SK-N-SH (cell line): ENCODE measurements around the gene FUT7. TPM values are rescaled to one million over a fixed set of nuclear protein-coding genes. Genes with fewer than 3 reads are reported as not detected.

Experiments used
- CTCF ChIA-PET: fragments of 300-600, 350-600 bp; formaldehyde crosslinking; extraction: SDS; loops from one replicate; lab custom pipeline; 2021; lab: Yijun Ruan, JAX
- POLR2A ChIA-PET: fragments of 350-600 bp; sonication (Branson Sonifier 250); formaldehyde crosslinking; extraction: SDS; loops from one replicate; lab custom pipeline; 2020; ENCODE audit warnings: antibody characterized with exemption, inconsistent platforms; lab: Yijun Ruan, JAX
- DNase-seq: peaks from one replicate; pipeline ENCODE4 v3.0.0; 2012
- H2AFZ ChIP-seq: fragments of 200-600 bp; sonication (generic); 2 replicates; pipeline ENCODE4 v1.8.1; 2016; ENCODE audit warnings: antibody characterized with exemption, mild to moderate bottlenecking, low read depth
- H3F3A ChIP-seq: fragments of 200-600 bp; sonication (generic); replicated peaks from 2 replicates; pipeline ENCODE3; 2016; ENCODE audit warnings: antibody characterized with exemption, mild to moderate bottlenecking; ENCODE audit not compliant: insufficient read depth
- H3K27ac ChIP-seq, 2 experiments: fragments of 200-500 bp in 1 of 2; fragments of 200-600 bp in 1 of 2; sonication (Bioruptor generic) in 1 of 2; sonication (generic), shearing (Covaris generic) in 1 of 2; 2 replicates each; pipeline versions ENCODE4 v1.5.1 to v1.6.1; 2014 to 2016; ENCODE audit warnings: low read depth in 2 of 2, inconsistent platforms in 1 of 2, low read length in 1 of 2, mild to moderate bottlenecking in 1 of 2, mixed read lengths in 1 of 2
- H3K27me3 ChIP-seq: fragments of 200-600 bp; sonication (generic), shearing (Covaris generic); 2 replicates; pipeline ENCODE4 v1.6.1; 2016; ENCODE audit warnings: mixed run types; ENCODE audit not compliant: insufficient read depth
- H3K36me3 ChIP-seq, 2 experiments: fragments of 200-500 bp in 1 of 2; fragments of 200-600 bp in 1 of 2; sonication (Bioruptor generic) in 1 of 2; sonication (generic) in 1 of 2; replicated peaks in 1 of 2; 2 replicates each; pipeline versions ENCODE3 to v1.5.1; 2014 to 2016; ENCODE audit warnings: low read length in 1 of 2, mild to moderate bottlenecking in 1 of 2; ENCODE audit not compliant: insufficient read depth in 2 of 2, control insufficient read depth in 1 of 2
- H3K4me1 ChIP-seq, 2 experiments: fragments of 200-500 bp in 1 of 2; fragments of 200-600 bp in 1 of 2; sonication (Bioruptor generic) in 1 of 2; sonication (generic), shearing (Covaris generic) in 1 of 2; 2 replicates each; pipeline versions ENCODE4 v1.5.1 to v1.6.1; 2014 to 2016; ENCODE audit warnings: low read depth in 1 of 2, low read length in 1 of 2, mixed run types in 1 of 2; ENCODE audit not compliant: insufficient read depth in 2 of 2, control insufficient read depth in 1 of 2
- H3K4me2 ChIP-seq: fragments of 200-600 bp; sonication (generic), shearing (Covaris generic); 2 replicates; pipeline ENCODE4 v1.6.1; 2017; ENCODE audit warnings: mixed run types
- H3K4me3 ChIP-seq, 2 experiments: fragments of 200-500 bp in 1 of 2; fragments of 200-600 bp in 1 of 2; sonication (Bioruptor generic) in 1 of 2; sonication (generic), shearing (Covaris generic) in 1 of 2; 2 replicates each; pipeline versions ENCODE4 v1.5.1 to v1.8.1; 2014 to 2016; ENCODE audit warnings: low read depth in 2 of 2, inconsistent platforms in 1 of 2, low read length in 1 of 2, mild to moderate bottlenecking in 1 of 2, mixed read lengths in 1 of 2, moderate library complexity in 1 of 2
- H3K79me2 ChIP-seq: fragments of 200-600 bp; sonication (generic); 2 replicates; pipeline ENCODE4 v1.8.1; 2017; ENCODE audit warnings: mild to moderate bottlenecking; ENCODE audit not compliant: insufficient read depth
- H3K9ac ChIP-seq: fragments of 200-600 bp; sonication (generic); 2 replicates; pipeline ENCODE4 v1.6.1; 2017; ENCODE audit warnings: mixed run types
- H3K9me2 ChIP-seq: fragments of 200-600 bp; sonication (generic); 2 replicates; pipeline ENCODE4 v1.6.1; 2017; ENCODE audit warnings: mixed run types
- H3K9me3 ChIP-seq: fragments of 200-600 bp; sonication (generic); 2 replicates; pipeline ENCODE4 v1.6.1; 2017; ENCODE audit warnings: mixed run types, mild to moderate bottlenecking, moderate library complexity
- H4K20me1 ChIP-seq: fragments of 200-600 bp; sonication (generic); 2 replicates; pipeline ENCODE4 v1.6.1; 2017; ENCODE audit warnings: mild to moderate bottlenecking, mixed run types; ENCODE audit not compliant: insufficient read depth
- CHD2 ChIP-seq: fragments of 150-350 bp; IDR thresholded peaks from 2 replicates; pipeline ENCODE4 v1.6.1; 2018; ENCODE audit warnings: low read length; ENCODE audit not compliant: partially characterized antibody
- ELF1 ChIP-seq: IDR thresholded peaks from 2 replicates; pipeline ENCODE4 v1.4.0; 2012
- EZH2phosphoT487 ChIP-seq: fragments of 200-600 bp; sonication (generic); IDR thresholded peaks from 2 replicates; pipeline ENCODE4 v1.6.1; 2017; ENCODE audit warnings: low read depth, mixed run types, mild to moderate bottlenecking, antibody characterized with exemption, moderate library complexity, borderline replicate concordance
- FOSL2 ChIP-seq: IDR thresholded peaks from 2 replicates; pipeline ENCODE4 v1.4.0; 2012; ENCODE audit warnings: low read depth, mild to moderate bottlenecking, moderate library complexity, borderline replicate concordance
- GABPA ChIP-seq: IDR thresholded peaks from 2 replicates; pipeline ENCODE4 v1.4.0; 2012; ENCODE audit warnings: low read depth, mild to moderate bottlenecking
- JUND ChIP-seq: IDR thresholded peaks from 2 replicates; pipeline ENCODE4 v1.4.0; 2012
- NRF1 ChIP-seq: IDR thresholded peaks from 2 replicates; pipeline ENCODE4 v1.6.1; 2012; ENCODE audit warnings: low read depth, mild to moderate bottlenecking, low read length
- POLR2AphosphoS5 ChIP-seq: IDR thresholded peaks from 2 replicates; pipeline ENCODE4 v1.6.1; 2012; ENCODE audit warnings: low read depth, low read length
- RAD21 ChIP-seq: IDR thresholded peaks from 2 replicates; pipeline ENCODE4 v1.6.1; 2012; ENCODE audit warnings: mild to moderate bottlenecking, low read length
- RFX5 ChIP-seq: IDR thresholded peaks from 2 replicates; pipeline ENCODE4 v1.6.1; 2012; ENCODE audit warnings: mild to moderate bottlenecking, improper control_type of control experiment, low read length
- RXRA ChIP-seq: IDR thresholded peaks from 2 replicates; pipeline ENCODE4 v1.4.0; 2012; ENCODE audit warnings: low read depth, mild to moderate bottlenecking, borderline replicate concordance
- TAF1 ChIP-seq: IDR thresholded peaks from 2 replicates; pipeline ENCODE4 v1.6.1; 2012; ENCODE audit warnings: low read depth, mild to moderate bottlenecking, low read length, moderate library complexity, borderline replicate concordance
- YY1 ChIP-seq: IDR thresholded peaks from 2 replicates; pipeline ENCODE4 v1.4.0; 2012; ENCODE audit warnings: low read depth, mild to moderate bottlenecking
- WGBS: methylation state at CpG from one replicate; pipeline ENCODE4 v1.1.6; 2017; ENCODE audit warnings: low lambda C conversion rate; 5-methylcytosine and 5-hydroxymethylcytosine counted together
- polyA plus RNA-seq, 3 experiments: library from polyadenylated mRNA; depleted of rRNA; stranded (reverse); fragments of >200 nt; gene quantifications; 2 replicates each; pipeline ENCODE4 v1.2.3, GENCODE V29; 2012
- TF ChIP-seq, protein P1 (sequence below): IDR thresholded peaks from 2 replicates; pipeline ENCODE4 v1.6.1; 2012; ENCODE audit warnings: mild to moderate bottlenecking, low read depth, low read length, moderate library complexity
- TF ChIP-seq, protein P2 (sequence below): IDR thresholded peaks from 2 replicates; pipeline ENCODE4 v1.4.0; 2012; ENCODE audit warnings: low read depth, borderline replicate concordance
- TF ChIP-seq, protein P3 (sequence below): IDR thresholded peaks from 2 replicates; pipeline ENCODE4 v1.4.0; 2012; ENCODE audit warnings: low read depth, borderline replicate concordance

FUT7 gene
- polyA plus RNA-seq, 1 of the 3 experiments (the other 2 are of a cell fraction), result not detected

DNA sequence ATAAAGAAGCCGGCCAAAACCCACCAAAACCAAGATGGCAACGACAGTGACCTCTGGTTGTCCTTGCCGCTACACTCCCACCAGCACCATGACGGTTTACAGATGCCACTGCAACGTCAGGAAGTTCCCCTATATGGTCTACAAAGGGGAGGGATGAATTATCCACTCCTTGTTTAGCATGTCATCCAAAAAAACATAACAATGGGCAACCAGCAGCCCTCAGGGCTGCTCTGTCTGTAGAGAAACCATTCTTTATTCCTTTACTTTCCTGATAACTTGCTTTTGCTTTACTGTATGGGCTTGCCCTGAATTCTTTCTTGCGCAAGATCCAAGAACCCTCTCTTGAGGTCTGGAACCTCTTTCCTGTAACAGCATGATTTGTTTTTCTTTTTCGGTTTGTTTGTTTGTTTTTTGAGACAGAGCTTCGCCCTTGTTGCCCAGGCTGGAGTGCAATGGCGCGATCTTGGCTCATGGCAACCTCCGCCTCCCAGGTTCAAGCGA is 43.4 kb upstream of the FUT7 start:
- no peak for DNase-seq
- H3K4me2 ChIP-seq, result no peak overlapping the region
- H3F3A ChIP-seq, result peaks cover 13% of the 10 kb centered on the region
- CTCF ChIA-PET, result interaction anchor here (2.1 to 3.5 kb wide), 4 partner anchors 11 to 40 kb away, joined by 7 to 14 read pairs (median 10); no protein-coding TSS in a partner anchor
- no peaks in the 10 kb centered on the region for H4K20me1 ChIP-seq
- TF ChIP-seq RFX5 (no peak), ELF1 (no peak), JUND (no peak), TAF1 (no peak), EZH2phosphoT487 (no peak), RAD21 (no peak), YY1 (no peak), RXRA (no peak), NRF1 (no peak), GABPA (no peak), POLR2AphosphoS5 (no peak), CHD2 (no peak), FOSL2 (no peak)
- TF ChIP-seq, protein P1, sequence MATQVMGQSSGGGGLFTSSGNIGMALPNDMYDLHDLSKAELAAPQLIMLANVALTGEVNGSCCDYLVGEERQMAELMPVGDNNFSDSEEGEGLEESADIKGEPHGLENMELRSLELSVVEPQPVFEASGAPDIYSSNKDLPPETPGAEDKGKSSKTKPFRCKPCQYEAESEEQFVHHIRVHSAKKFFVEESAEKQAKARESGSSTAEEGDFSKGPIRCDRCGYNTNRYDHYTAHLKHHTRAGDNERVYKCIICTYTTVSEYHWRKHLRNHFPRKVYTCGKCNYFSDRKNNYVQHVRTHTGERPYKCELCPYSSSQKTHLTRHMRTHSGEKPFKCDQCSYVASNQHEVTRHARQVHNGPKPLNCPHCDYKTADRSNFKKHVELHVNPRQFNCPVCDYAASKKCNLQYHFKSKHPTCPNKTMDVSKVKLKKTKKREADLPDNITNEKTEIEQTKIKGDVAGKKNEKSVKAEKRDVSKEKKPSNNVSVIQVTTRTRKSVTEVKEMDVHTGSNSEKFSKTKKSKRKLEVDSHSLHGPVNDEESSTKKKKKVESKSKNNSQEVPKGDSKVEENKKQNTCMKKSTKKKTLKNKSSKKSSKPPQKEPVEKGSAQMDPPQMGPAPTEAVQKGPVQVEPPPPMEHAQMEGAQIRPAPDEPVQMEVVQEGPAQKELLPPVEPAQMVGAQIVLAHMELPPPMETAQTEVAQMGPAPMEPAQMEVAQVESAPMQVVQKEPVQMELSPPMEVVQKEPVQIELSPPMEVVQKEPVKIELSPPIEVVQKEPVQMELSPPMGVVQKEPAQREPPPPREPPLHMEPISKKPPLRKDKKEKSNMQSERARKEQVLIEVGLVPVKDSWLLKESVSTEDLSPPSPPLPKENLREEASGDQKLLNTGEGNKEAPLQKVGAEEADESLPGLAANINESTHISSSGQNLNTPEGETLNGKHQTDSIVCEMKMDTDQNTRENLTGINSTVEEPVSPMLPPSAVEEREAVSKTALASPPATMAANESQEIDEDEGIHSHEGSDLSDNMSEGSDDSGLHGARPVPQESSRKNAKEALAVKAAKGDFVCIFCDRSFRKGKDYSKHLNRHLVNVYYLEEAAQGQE, result no peak
- TF ChIP-seq, protein P2, sequence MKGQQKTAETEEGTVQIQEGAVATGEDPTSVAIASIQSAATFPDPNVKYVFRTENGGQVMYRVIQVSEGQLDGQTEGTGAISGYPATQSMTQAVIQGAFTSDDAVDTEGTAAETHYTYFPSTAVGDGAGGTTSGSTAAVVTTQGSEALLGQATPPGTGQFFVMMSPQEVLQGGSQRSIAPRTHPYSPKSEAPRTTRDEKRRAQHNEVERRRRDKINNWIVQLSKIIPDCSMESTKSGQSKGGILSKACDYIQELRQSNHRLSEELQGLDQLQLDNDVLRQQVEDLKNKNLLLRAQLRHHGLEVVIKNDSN, result no peak
- TF ChIP-seq, protein P3, sequence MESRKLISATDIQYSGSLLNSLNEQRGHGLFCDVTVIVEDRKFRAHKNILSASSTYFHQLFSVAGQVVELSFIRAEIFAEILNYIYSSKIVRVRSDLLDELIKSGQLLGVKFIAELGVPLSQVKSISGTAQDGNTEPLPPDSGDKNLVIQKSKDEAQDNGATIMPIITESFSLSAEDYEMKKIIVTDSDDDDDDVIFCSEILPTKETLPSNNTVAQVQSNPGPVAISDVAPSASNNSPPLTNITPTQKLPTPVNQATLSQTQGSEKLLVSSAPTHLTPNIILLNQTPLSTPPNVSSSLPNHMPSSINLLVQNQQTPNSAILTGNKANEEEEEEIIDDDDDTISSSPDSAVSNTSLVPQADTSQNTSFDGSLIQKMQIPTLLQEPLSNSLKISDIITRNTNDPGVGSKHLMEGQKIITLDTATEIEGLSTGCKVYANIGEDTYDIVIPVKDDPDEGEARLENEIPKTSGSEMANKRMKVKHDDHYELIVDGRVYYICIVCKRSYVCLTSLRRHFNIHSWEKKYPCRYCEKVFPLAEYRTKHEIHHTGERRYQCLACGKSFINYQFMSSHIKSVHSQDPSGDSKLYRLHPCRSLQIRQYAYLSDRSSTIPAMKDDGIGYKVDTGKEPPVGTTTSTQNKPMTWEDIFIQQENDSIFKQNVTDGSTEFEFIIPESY, result no peak
- TF ChIP-seq, all 33 proteins: peak for 0
- H3K79me2 ChIP-seq, result no peaks in the 10 kb centered on the region
- WGBS, result 88% methylated on average over 12 of the region's 12 CpGs
- no peaks in the 10 kb centered on the region for H3K9me3 ChIP-seq
- peaks cover 3 to 4% of the 10 kb centered on the region in 2 experiments for H3K36me3 ChIP-seq
- no peak overlapping the region for H3K4me3 ChIP-seq
- H3K9ac ChIP-seq, result no peak overlapping the region
- H3K4me1 ChIP-seq, result peaks cover 0 to 21% of the 10 kb centered on the region in 2 experiments; a peak in 1 of 4 replicates
- H3K27me3 ChIP-seq, result no peaks in the 10 kb centered on the region
- POLR2A ChIA-PET, result no interaction called here
- H3K27ac ChIP-seq, result no peak overlapping the region
- no peak overlapping the region for H2AFZ ChIP-seq
- H3K9me2 ChIP-seq, result no peaks in the 10 kb centered on the region
